Suprapubic skin (tissue), 4 donors: ENCODE results near the gene PPP1R13B. TPM values are rescaled to one million over a fixed set of nuclear protein-coding genes. Genes with fewer than 3 reads are reported as not detected.
A peak's percentile ranks its signal among the peaks of the same experiment; 100 is the strongest.

ENCODE experiments used
- DNase-seq, 2 donors: peaks; one replicate each; pipeline ENCODE4 v3.0.0-alpha.2; 2019; ENCODE audit warnings: low spot score in 2 of 2
- H3K27ac ChIP-seq: fragments of 200-600 bp; sonication (generic); one replicate; pipeline ENCODE4 v1.5.1; 2019
- H3K27me3 ChIP-seq: fragments of 200-600 bp; sonication (generic); one replicate; pipeline ENCODE4 v1.5.1; 2019
- H3K36me3 ChIP-seq: fragments of 200-600 bp; sonication (generic); one replicate; pipeline ENCODE4 v1.5.1; 2019
- H3K4me1 ChIP-seq: fragments of 200-600 bp; sonication (generic); one replicate; pipeline ENCODE4 v1.5.1; 2019
- H3K4me3 ChIP-seq: fragments of 200-600 bp; sonication (generic); one replicate; pipeline ENCODE4 v1.5.1; 2019; ENCODE audit warnings: mild to moderate bottlenecking
- H3K9me3 ChIP-seq: fragments of 200-600 bp; sonication (generic); one replicate; pipeline ENCODE4 v1.5.1; 2019
- CTCF ChIP-seq, 2 donors: fragments of 200-600 bp in 1 of 2; fragments of 450-650 bp in 1 of 2; sonication (generic) in 1 of 2; IDR thresholded peaks; one replicate each; pipeline ENCODE4 v1.5.1; 2016 to 2019; ENCODE audit warnings: antibody characterized with exemption in 2 of 2, mild to moderate bottlenecking in 1 of 2, moderate library complexity in 1 of 2
- EP300 ChIP-seq: sonication (generic); formaldehyde crosslinking; IDR thresholded peaks from one replicate; pipeline ENCODE4 v1.6.1; 2017; ENCODE audit warnings: antibody characterized with exemption
- POLR2A ChIP-seq, 2 donors: fragments of 450-650 bp; IDR thresholded peaks; one replicate each; pipeline ENCODE4 v1.6.1; 2017; ENCODE audit warnings: antibody characterized with exemption in 2 of 2, mild to moderate bottlenecking in 2 of 2, moderate library complexity in 2 of 2
- POLR2AphosphoS5 ChIP-seq, 3 donors: sonication (generic); formaldehyde crosslinking; IDR thresholded peaks; one replicate each; pipeline ENCODE4 v1.6.1; 2017; ENCODE audit warnings: antibody characterized with exemption in 3 of 3
- WGBS: methylation state at CpG from one replicate; pipeline ENCODE4 v1.1.5; 2018; 5-methylcytosine and 5-hydroxymethylcytosine counted together
- total RNA-seq, 4 donors: library from RNA; depleted of rRNA; stranded (reverse); fragments of >200 nt; gene quantifications; one replicate each; pipeline ENCODE4 v1.1.0, GENCODE V29; 2016

The PPP1R13B gene
- total RNA-seq, 4 donors from 2014 or later = 21.7 to 51.6 (median 36.4) TPM

GRCh38 chr14:103749860-103750259, 97.5 kb downstream of the PPP1R13B start:
- peak in 1 of 2 donors; percentile 12 for TF ChIP-seq CTCF (IDR thresholded peaks at IDR 0.05)
- TF ChIP-seq EP300 = no peak
- peaks cover 45% of the 10 kb centered on the region for H3K36me3 ChIP-seq

GRCh38 chr14:103749452-103749851, 97.9 kb downstream of the PPP1R13B start:
- no peak for DNase-seq
- Histone ChIP-seq H3K9me3 (no peaks in the 10 kb centered on the region), H3K27me3 (no peaks in the 10 kb centered on the region), H3K4me1 (no peaks in the 10 kb centered on the region), H3K27ac (no peak overlapping the region), H3K36me3 (peaks cover 49% of the 10 kb centered on the region), H3K4me3 (no peak overlapping the region)
- TF ChIP-seq POLR2AphosphoS5 (IDR thresholded peaks at IDR 0.05) (no peak), CTCF (IDR thresholded peaks at IDR 0.05) (no peak), EP300 (no peak), POLR2A (IDR thresholded peaks at IDR 0.05) (no peak)
- 93% methylated on average over 5 of the region's 5 CpGs for WGBS

More at GRCh38 chr14:103749860-103750259, 97.5 kb downstream of the PPP1R13B start:
- DNase-seq = no peak
- no peaks in the 10 kb centered on the region for H3K4me1 ChIP-seq
- no peak overlapping the region for H3K4me3 ChIP-seq
- WGBS = 73% methylated on average over 5 of the region's 5 CpGs
- no peaks in the 10 kb centered on the region for H3K27me3 ChIP-seq
- no peaks in the 10 kb centered on the region for H3K9me3 ChIP-seq
- H3K27ac ChIP-seq = no peak overlapping the region

- DNase-seq = peak in 1 of 2 donors; percentile 59
- TF ChIP-seq EP300 = no peak
- no peak for TF ChIP-seq POLR2A (IDR thresholded peaks at IDR 0.05)
- TF ChIP-seq POLR2AphosphoS5 (IDR thresholded peaks at IDR 0.05) = no peak
- TF ChIP-seq CTCF (IDR thresholded peaks at IDR 0.05) = no peak
- Histone ChIP-seq H3K9me3 (no peaks in the 10 kb centered on the region), H3K27me3 (no peaks in the 10 kb centered on the region), H3K27ac (no peak overlapping the region), H3K36me3 (peaks cover 49% of the 10 kb centered on the region), H3K4me1 (no peaks in the 10 kb centered on the region), H3K4me3 (no peak overlapping the region)
- 94% methylated on average over 5 of the region's 5 CpGs for WGBS
Measured at GRCh38 chr14:103748534-103748857, 98.9 kb downstream of the PPP1R13B start.

GRCh38 chr14:103746701-103747100, 100.7 kb downstream of the PPP1R13B start:
- no peak for TF ChIP-seq CTCF (IDR thresholded peaks at IDR 0.05)
- no peak for TF ChIP-seq EP300
- TF ChIP-seq POLR2AphosphoS5 (IDR thresholded peaks at IDR 0.05) = no peak
- TF ChIP-seq POLR2A (IDR thresholded peaks at IDR 0.05) = no peak
- Histone ChIP-seq H3K9me3 (no peaks in the 10 kb centered on the region), H3K27me3 (no peaks in the 10 kb centered on the region), H3K36me3 (peaks cover 47% of the 10 kb centered on the region), H3K4me3 (no peak overlapping the region), H3K4me1 (no peaks in the 10 kb centered on the region), H3K27ac (no peak overlapping the region)
- DNase-seq = peak in 1 of 2 donors; percentile 70
- 86% methylated on average over 10 of the region's 10 CpGs for WGBS

GRCh38 chr14:103745424-103745823, 102.0 kb downstream of the PPP1R13B start:
- H3K4me3 ChIP-seq = no peak overlapping the region
- DNase-seq = no peak
- H3K27ac ChIP-seq = no peak overlapping the region
- H3K27me3 ChIP-seq = no peaks in the 10 kb centered on the region
- H3K9me3 ChIP-seq = no peaks in the 10 kb centered on the region
- TF ChIP-seq CTCF (IDR thresholded peaks at IDR 0.05) = no peak
- TF ChIP-seq EP300 = no peak
- TF ChIP-seq POLR2A (IDR thresholded peaks at IDR 0.05) = no peak
- TF ChIP-seq POLR2AphosphoS5 (IDR thresholded peaks at IDR 0.05) = no peak
- no peaks in the 10 kb centered on the region for H3K4me1 ChIP-seq
- H3K36me3 ChIP-seq = peaks cover 43% of the 10 kb centered on the region
- WGBS = 84% methylated on average over 5 of the region's 5 CpGs
